GM19452 (cell line): ENCODE data around the gene LRIT2.
"Not testable (repeated sequence)": the region's sequence is repeated elsewhere in the genome, so short reads cannot be mapped to it uniquely, and the experiment has no call there.

Experiments
- ATAC-seq: cut with Tn5 transposase; IDR thresholded peaks from one replicate; pipeline ENCODE4 v1.9.1; 2021; ENCODE audit not compliant: unreplicated experiment

LRIT2 gene

GRCh38 chr10:84185526-84186175 lies 39.7 kb downstream of the LRIT2 start:
- no peak for ATAC-seq

GRCh38 chr10:84184517-84184916 lies 40.8 kb downstream of the LRIT2 start:
- no peak for ATAC-seq

GRCh38 chr10:84181631-84182030 lies 43.7 kb downstream of the LRIT2 start:
- ATAC-seq = no peak

- ATAC-seq = not testable (repeated sequence)
Observed at GRCh38 chr10:84180386-84180785, 45.0 kb downstream of the LRIT2 start.

- ATAC-seq = peak; percentile 86
Observed at GRCh38 chr10:84179059-84179710, 46.2 kb downstream of the LRIT2 start.

GRCh38 chr10:84178160-84178609 lies 47.2 kb downstream of the LRIT2 start:
- ATAC-seq = no peak

- ATAC-seq = peak; percentile 46
Observed at GRCh38 chr10:84177541-84178141, 47.7 kb downstream of the LRIT2 start.

- ATAC-seq = no peak
Observed at GRCh38 chr10:84176836-84177474, 48.4 kb downstream of the LRIT2 start.

- ATAC-seq = no peak
Observed at GRCh38 chr10:84176351-84176750, 49.0 kb downstream of the LRIT2 start.

GRCh38 chr10:84175436-84175835 lies 49.9 kb downstream of the LRIT2 start:
- no peak for ATAC-seq

GRCh38 chr10:84173501-84173929 lies 51.8 kb downstream of the LRIT2 start, which contains the start of gene GPR15LG:
GPR15LG (plus strand) TSS chr10:84173801; CDS start chr10:84173852, 51 bp downstream.
- peak; percentile 35 for ATAC-seq

GRCh38 chr10:84172467-84173356 lies 52.6 kb downstream of the LRIT2 start:
- peak; percentile 64 for ATAC-seq

- peak; percentile 34 for ATAC-seq
Observed at GRCh38 chr10:84171700-84172466, 53.5 kb downstream of the LRIT2 start.

GRCh38 chr10:84171237-84171636 lies 54.1 kb downstream of the LRIT2 start:
- not testable (repeated sequence) for ATAC-seq
